HG03520 (cell line): ENCODE results near the gene HOXD13.

Source experiments
- ATAC-seq: cut with Tn5 transposase; IDR thresholded peaks from one replicate; pipeline ENCODE4 v1.9.1; 2021; ENCODE audit warnings: mild to moderate bottlenecking, moderate library complexity; ENCODE audit not compliant: unreplicated experiment

Gene HOXD13

DNA sequence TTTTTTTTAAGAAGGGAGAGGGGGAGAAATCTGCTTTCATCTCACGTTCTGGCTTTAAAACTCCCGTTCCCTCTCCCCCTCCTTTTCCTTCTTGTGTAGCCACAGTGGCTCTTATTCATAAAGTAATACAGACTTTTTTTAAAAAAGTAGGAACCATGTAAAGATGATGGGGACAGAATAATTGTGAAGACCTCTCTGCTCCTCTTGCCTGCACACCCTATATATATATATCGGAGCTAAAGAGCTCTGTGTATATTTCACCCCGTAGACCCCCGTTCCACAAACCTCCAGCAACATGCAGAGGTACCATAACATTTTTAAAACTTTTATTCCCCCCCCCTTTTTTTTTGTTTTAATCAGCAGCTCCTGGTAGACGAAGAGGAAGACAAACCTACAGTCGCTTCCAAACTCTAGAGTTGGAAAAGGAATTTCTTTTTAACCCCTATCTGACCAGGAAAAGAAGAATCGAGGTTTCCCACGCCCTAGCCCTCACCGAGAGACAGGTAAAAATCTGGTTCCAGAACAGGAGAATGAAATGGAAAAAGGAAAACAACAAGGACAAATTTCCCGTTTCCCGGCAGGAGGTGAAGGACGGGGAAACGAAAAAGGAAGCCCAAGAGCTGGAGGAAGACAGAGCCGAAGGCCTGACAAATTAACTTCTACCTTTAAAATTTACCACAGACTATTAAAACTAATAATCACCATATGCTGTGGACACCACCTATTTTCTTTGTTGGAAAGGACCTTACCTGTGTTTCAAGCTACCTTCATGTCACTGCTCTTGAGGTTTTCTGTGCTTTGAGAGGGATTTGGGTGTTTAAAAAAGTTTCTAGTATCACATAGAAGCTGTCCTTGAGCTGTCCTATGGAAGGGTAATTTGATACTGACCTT, 38.7 kb downstream of the HOXD13 start:
- no peak for ATAC-seq

GRCh38 chr2:176131848-176132158, 39.3 kb downstream of the HOXD13 start:
- ATAC-seq, result no peak

DNA sequence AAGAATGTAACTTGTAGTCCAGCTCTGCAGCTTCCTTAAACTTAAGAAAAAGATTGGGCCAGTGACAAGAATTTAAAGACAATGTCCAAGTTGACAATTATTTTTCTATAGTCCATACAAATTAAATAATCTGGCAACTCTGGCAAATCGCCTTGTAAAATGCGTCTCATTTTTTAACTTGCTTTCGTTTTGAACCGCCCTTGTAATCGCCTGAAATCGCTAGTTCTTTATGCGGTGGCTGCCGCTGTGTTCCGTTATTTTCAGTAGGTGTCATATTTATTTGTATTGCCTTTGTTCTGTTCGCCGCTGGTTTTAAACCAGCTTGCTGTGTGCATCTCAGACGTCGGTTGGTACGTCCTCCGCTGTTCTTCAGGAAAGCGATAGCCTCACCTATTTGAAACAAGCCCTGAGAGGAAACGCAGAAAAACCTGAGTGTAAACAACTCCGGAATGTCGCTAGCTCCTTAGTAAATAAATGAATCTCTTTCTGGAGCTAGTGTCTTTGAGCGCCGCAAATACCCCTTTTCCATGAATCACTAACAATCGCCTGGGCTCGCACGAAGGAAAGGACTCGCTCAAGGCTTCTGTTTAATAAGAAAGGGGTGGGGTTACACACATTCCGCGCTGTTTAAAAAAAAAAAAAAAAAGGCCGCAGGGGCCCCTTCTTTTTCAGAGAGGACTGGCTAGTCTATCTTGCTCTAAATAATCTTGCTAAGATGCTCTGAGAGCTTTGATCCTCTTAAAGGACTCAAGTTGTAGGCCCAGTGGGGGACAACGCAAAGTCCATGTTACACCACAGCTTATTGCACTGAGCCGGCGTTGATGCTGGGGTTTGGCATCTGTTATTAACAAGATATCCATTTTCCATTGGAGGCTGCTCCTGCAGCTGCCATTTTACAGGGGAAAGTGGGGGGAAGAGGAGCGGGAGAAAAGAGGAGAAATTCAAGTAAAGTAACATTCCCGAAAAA, 40.0 kb downstream of the HOXD13 start:
- ATAC-seq, result no peak

GRCh38 chr2:176133389-176133788, 40.9 kb downstream of the HOXD13 start:
- ATAC-seq, result no peak

DNA sequence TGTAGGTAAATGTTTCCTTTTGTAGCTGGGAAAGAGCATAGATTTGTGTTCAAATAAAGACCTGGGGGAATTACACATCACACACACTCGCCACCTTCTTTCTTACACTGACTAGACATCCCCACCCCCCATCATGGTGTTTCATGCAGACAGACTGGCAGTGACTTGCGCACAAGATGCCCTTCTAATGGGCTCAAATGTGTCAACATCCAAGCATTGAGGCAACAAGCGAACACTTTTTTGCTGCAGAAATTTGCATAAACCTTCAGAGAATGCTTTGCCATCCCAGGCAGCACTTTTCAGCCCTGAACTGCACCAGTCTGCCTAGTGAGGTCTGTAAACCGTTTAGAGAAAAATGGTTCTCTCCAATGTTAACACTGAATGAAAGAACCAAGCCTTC, 41.5 kb downstream of the HOXD13 start:
- no peak for ATAC-seq

DNA sequence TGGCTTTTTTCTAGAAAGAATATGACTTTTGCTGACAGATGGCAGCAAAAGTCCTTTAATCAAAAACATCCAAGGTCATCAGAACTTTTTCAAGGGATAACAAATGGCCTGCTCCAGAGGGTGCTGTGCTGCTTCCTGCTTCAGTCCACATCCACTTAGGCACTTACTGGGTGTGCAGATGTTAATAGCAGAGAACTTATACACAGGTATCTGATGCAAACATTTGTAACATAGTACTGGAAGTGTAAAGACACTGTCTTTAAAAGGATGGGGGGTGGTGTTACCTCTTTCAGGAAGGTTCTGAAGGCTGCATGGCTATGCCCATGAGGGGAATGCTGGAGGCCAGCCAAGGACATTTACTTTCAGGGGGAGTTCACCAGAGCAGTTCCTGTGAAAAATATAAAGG, 42.5 kb downstream of the HOXD13 start:
- no peak for ATAC-seq

GRCh38 chr2:176136374-176137251, 44.1 kb downstream of the HOXD13 start:
- ATAC-seq, result no peak

DNA sequence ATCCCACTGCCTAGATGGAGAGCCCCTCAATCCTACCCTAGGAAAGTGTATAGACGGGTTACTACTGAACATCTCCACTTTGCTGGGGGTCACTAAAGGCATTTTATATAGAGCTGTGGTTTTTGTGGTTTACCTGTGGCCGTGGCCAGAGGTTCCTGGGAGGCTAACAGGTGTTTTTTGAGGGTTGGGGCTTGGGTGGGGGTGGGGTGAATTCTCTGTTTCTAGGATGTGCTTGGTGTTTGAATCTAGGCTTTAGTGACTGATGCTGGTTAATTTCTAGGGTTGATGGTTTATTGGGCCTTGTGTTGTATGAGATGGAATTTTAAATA, 44.7 kb downstream of the HOXD13 start:
- no peak for ATAC-seq

DNA sequence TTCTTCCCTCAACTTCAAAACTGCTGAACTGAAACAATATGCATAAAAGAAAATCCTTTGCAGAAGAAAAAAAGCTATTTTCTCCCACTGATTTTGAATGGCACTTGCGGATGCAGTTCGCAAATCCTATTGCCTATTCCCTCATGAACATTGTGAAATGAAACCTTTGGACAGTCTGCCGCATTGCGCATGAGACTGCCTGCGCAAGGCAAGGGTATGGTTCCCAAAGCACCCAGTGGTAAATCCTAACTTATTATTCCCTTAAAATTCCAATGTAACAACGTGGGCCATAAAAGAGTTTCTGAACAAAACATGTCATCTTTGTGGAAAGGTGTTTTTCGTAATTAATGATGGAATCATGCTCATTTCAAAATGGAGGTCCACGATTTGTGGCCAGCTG, 45.4 kb downstream of the HOXD13 start:
- ATAC-seq, result no peak

DNA sequence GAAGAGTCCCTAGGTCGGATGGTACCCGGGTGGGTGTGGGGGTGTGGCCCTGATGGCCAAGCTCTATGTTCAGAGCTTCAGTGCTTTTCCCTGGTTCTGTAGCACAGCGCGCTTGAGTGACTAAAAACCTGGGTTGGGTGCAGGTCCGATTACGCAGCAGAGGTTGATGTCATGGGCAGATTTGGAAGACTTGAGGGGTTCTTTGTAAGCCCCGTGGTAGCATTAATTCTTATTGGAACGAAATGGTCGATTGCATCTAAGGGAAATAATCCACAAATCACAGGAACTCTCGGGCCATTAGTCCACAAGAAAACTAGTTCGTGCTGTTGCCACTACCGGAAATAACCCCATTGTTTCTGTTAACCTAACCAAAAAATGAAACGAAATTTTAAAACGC, 46.0 kb downstream of the HOXD13 start:
- no peak for ATAC-seq

- no peak for ATAC-seq
Measured at GRCh38 chr2:176138923-176139660, 46.6 kb downstream of the HOXD13 start.

DNA sequence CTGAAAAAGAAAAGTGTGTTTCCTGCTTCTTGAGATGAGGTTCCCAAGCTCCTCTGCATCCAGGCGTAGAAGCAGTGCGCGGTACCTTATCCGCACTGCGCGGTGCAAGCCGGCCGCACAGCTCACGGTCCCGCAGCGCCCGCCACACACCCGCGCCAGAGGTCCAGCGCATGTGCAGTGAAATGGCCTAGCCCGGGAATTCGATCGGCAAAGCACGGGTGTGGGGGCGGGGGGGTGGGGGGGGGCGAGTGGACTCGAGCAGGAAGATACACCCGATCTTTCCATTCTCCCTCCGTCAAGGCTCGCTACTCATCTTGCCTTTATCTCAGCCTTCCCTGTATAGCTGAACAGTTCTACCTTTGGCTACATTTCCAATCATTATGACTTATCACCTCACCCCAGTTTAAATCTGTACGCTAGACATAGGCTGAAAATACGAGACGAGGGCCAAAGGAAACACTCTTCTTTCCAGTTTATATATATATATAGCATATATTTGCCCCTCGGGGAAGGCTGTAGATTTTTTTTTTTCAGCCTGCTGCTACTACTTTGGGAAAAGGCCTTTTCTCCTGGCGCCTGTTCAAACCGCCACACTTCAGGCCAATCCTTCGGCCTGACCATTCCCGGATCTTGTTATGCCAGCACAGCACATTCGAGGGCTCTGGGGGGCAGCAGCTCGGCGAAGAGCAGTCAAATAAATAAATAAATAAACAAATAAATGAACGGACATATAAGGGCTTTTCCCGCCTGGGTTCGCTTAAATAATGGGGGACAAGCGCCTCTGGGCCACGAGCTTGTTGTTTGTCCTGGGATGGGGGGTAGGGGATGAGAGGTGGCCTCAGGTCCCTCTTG, 47.4 kb downstream of the HOXD13 start:
- no peak for ATAC-seq

DNA sequence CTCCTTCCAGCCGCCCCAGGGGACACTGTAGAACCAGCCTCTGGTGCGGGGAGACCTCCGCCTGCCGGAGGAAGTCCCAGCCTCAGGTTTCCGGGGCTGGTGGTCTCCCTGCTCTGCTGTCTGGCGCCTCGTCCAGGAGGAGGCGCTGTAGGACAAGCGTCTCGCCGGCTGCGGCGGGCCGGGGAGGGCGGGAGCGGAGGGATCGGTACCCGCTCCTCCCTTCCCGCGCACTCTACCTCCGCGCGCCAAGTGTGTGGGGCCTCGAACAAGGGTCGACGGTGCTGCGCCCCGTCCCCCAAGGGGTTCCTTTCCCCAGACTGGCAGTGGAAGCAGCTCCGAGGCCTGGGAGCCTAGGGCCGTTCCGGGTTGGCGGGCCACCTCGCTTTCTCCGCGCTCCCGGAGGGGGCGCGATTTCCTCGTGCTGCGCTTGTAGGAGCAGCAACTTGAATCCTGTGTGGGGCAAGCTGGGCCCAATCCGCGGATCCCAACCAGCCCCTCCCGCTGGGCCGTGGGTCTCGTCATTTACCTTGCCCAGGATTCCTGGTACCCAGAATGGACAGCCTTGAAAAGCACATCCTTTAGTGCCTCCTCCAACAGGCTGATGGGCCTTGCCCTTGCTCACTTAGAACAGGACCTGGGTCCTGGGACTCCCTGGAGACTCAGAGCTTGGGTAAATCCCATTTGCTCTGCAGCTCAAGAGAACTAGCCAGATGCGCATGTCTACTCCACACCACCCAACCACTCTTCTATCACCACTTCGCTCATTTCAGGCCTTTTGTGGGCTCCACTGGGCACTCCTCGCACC, 48.2 kb downstream of the HOXD13 start:
- ATAC-seq, result peak; percentile 87

DNA sequence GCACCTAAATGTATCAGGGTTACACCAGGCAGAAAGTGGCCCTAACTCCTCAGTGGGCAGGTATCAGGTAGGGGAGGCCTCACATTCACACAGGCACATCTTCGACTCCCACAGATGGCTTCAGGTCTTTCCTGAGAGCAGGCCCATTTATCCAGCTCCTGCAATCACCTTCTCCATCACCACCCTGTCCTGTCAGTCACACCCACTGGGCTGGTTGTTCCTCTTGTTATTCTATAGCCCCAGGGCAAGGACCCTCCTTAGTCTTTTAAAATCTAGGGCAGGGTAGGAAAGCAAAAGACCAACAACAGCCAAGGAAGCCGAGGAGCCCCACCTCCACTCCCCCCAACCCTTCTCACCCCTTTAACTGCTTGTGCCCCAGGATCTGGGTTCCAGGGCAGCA, 49.8 kb downstream of the HOXD13 start:
- no peak for ATAC-seq
